HG03457 (cell line): Measurements from ENCODE around the gene MYO18A.

ENCODE experiments used
- ATAC-seq: cut with Tn5 transposase; IDR thresholded peaks from one replicate; pipeline ENCODE4 v1.9.1; 2021; ENCODE audit warnings: moderate number of reproducible peaks; ENCODE audit not compliant: unreplicated experiment

MYO18A gene

DNA sequence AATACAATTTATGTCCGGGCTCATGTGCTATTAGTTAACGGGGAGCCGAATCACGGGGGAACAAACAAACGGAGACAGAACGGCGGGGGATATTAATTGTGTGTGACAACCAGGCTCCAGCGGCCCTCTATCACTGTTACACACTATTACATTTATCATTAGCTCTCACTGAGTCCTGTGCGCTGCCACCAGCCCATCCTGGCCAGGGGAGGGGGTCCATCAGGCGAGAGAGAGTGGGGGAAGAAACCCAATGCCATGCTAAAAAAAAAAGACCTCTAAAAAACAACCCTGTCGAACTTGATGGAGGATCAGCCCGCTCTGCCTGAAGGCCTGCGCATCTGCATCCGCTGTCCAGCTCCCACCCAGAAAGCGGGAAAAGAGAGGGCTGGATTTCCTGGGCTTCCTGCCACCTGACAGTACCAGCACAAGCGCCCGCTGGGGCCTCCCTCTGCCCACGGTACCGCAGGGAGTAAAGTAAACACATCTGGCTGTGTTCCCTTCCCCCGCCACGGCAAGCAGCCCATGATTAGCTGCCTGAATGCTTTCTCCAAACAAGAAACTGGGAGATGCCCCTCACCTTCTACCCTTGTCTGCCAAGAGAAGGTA, 95.6 kb downstream of the MYO18A start:
- ATAC-seq = no peak

DNA sequence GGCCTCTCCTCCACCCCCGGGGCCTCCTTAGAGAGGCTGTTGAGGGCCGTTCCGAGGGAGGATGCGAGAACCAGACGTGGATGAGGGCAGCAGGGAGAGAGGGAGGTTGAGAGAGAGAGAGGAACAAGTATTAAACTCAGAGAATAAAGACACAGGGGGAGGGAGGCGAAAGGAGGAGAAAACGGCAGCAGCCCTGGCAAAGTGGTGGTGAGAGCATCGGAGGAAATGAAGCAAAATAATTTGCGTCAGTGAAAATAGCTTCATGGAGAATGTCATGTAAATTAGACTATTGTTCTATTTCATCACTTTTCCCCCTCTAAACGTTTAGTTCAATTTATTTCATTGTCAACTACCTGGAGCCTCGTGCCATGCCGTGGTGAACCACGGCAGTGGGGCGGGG, 99.2 kb downstream of the MYO18A start:
- no peak for ATAC-seq

DNA sequence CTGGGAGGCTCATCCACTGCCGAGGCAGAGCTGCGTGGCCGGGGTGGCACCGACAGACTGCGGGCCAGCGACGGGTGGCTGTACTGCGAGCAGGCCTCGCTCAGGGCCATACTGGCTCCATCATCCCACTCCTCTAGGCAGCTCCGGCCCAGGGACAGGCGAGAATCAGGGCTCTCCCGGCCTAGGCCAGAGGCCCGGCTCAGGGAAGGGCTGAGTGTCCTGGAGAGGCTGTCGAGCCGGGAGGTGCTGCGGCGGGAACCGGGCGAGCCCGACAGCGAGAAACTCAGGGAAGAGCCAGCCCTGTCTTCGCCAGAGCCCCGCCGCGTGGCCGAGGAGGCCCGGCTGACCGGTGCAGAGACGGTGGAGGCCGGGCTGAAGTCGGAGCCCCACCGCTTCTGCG, 99.9 kb downstream of the MYO18A start:
- no peak for ATAC-seq

GRCh38 chr17:29079887-29080286, 100.3 kb downstream of the MYO18A start:
- ATAC-seq = no peak

- ATAC-seq = no peak
Measured at GRCh38 chr17:29079433-29079832, 100.8 kb downstream of the MYO18A start.

GRCh38 chr17:29078183-29079045, 101.8 kb downstream of the MYO18A start:
- no peak for ATAC-seq

GRCh38 chr17:29077320-29077719, 102.9 kb downstream of the MYO18A start:
- no peak for ATAC-seq

DNA sequence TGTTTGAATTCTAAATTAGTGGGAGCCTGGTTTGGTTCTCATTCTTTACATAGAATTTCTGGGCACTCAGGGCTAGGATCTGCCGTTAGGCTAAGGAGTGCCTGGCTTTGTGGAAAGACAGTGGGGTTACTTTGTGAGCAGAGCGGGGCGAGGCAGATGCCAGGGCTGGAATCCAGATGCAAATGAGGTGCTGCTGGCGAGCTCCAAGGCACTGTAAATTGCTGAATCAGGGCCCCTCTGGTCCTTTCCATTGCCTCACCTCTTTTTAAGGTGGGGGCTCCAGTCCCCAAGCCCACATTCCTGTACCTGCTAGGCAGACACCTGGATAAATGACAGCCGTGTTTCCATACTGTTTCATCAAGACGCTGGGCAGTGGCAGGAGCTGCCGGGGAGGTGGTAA, 103.5 kb downstream of the MYO18A start:
- no peak for ATAC-seq

GRCh38 chr17:29076087-29076486, 104.1 kb downstream of the MYO18A start:
- ATAC-seq = no peak

DNA sequence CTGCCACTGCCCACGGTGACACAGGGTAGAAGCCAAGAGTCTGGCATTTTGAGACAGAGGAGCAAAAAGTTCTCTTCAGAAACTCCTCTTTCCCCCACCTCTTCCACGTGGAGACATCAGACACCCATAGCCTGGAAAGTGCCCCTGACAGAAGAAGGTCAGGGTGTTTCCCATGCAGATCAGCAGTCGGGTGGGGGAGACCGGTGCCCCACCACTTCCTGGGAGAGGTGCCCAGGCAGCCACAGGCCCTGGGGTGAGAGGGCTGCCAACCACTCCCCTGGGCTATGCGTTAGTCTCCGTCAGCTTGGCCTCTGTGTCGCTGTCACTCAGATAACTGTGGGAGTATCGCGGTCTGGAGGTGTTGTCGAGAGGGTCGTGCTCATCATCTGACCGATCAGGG, 105.7 kb downstream of the MYO18A start:
- ATAC-seq = no peak

GRCh38 chr17:29073520-29073919, 106.7 kb downstream of the MYO18A start:
- no peak for ATAC-seq

GRCh38 chr17:29073045-29073444, 107.2 kb downstream of the MYO18A start:
- no peak for ATAC-seq

DNA sequence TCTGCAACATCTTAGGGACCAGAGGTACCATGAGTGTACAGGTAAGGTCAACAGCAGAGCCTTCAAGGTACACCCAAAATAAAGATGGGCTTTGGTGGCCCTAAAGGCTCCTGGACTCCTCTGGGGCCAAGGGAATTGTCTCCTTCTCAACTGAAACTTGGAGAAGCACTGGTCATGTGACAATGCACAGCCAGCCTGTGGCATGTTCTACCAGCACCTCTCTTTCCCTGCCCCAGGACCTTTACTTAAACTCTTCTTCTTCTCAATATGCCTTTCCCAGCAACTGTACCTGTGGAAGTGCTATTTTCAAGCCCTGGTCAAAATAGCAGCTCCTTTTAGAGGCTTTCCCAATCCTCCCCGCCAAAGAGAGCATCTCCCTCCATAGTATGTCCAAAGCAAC, 108.9 kb downstream of the MYO18A start:
- ATAC-seq = no peak

- ATAC-seq = no peak
Measured at GRCh38 chr17:29070781-29071180, 109.4 kb downstream of the MYO18A start.

- ATAC-seq = no peak
Measured at GRCh38 chr17:29070308-29070707, 109.9 kb downstream of the MYO18A start.

DNA sequence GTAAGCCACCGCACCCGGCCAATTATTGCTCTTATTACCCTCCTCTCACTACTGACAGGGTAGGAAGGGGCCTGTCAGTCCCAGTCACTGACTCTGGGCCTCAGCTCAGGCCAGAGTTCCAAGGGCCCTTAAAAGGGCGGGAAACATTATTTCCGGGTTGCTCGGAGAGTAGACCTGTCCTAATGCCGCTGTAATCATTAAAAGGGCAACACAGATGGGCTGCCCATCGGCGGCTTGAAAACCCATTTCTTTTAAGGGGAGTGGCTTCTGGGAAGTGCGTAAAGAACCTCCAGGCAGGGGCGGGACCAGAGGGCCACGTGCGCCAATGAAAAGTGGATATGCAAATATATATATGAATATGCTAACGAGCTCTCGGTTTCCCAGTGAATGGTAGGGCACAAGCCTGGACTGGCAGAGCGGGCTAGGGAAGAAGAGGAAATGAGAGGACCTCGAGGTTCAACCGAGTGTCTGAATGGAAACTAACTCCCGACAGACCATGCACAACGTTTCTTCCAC, 110.6 kb downstream of the MYO18A start:
- ATAC-seq = no peak

DNA sequence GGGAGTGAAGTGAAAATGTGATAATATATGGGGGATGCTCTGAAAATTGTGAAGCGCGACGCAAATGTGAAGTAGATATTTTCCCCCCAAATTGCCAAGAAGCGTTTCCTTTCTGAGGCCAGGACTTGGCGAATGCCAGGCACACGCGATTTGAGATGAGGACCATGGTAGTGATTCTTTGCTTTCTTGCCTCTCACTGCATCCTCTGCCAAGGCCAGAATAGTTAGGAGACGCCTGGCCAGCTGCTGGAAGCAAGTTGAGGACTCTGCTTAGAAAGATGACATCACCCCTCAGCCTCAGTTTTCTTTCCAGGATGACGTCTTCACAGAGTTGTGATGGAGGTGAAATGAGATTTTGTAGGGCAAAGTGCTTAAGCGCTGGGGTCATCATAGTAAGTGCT, 111.4 kb downstream of the MYO18A start:
- ATAC-seq = no peak

GRCh38 chr17:29066606-29067005, 113.6 kb downstream of the MYO18A start:
- ATAC-seq = no peak

DNA sequence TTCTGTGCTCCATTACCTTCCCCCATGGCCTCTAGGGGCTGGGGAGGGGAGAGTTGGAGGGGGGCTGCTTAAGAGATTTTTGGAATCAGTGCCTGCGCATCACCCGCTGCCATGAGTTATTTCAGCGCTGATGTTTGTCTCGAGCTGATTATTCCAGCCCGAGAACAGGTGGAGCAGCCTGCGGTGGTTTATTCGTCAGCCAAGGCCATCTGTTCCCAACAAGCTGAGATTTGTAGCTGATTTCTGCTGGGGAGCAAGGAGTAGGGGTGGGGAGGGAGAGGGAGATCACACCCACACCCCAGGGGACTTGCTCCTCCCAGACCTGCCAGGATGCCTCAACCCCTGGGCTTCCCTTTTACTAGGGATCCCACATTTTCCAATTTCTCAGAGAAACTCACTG, 114.2 kb downstream of the MYO18A start:
- ATAC-seq = no peak

DNA sequence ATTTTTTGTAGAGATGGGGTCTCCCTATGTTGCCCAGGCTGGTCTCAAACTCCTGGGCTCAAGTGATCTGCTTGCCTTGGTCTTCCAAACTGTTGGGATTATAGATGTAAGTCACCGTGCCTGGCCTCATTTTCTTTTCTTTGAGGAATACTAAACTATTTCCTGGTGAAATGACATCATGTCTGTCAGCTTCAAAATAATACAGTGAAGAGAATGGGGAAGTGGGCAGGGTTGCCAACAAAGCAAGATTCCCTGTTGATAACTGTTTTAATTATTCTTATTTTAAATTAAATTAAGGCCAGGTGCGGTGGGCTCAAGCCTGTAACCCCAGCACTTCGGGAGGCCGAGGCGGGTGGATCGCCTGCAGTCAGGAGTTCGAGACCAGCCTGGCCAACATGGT, 116.2 kb downstream of the MYO18A start:
- no peak for ATAC-seq

DNA sequence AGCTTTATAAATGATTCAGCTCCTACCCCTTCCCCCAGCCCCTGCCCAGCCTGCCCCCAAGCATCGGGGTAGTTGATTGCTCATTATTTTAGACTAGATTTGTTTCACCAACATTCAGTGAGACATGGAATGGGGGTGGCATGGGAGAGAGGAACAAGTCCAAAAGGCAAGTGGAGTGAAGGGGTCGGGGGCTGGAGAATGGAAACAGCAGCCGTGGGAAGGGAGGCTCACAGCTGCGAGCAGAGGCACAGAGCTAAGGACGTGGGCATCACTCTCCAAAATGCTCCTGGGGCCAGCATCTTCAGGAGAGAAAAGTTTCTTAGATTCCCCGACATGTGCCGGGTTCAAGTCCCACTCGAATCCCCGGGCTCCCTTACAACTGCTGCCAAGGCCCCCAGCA, 118.0 kb downstream of the MYO18A start:
- ATAC-seq = no peak

- ATAC-seq = no peak
Measured at GRCh38 chr17:29061036-29061435, 119.2 kb downstream of the MYO18A start.
